GM12891 (cell line): ENCODE results near the gene SLCO3A1.

Source experiments
- POLR2AphosphoS5 ChIP-seq: IDR thresholded peaks from 2 replicates; pipeline ENCODE4 v1.6.1; 2011; ENCODE audit warnings: low read depth, low read length, control low read depth
- TAF1 ChIP-seq: IDR thresholded peaks from 2 replicates; pipeline ENCODE4 v1.6.1; 2011; ENCODE audit warnings: low read depth, low read length, control low read depth

- TF ChIP-seq TAF1 (no peak), POLR2AphosphoS5 (no peak)
Observed at GRCh38 chr15:92100751-92101150, 247.2 kb downstream of the SLCO3A1 start.
